ENCODE measurements around the gene ADGRA1.
"Not testable (repeated sequence)": the region's sequence is repeated elsewhere in the genome, so short reads cannot be mapped to it uniquely, and the experiment has no call there.

ADGRA1 gene

DNA sequence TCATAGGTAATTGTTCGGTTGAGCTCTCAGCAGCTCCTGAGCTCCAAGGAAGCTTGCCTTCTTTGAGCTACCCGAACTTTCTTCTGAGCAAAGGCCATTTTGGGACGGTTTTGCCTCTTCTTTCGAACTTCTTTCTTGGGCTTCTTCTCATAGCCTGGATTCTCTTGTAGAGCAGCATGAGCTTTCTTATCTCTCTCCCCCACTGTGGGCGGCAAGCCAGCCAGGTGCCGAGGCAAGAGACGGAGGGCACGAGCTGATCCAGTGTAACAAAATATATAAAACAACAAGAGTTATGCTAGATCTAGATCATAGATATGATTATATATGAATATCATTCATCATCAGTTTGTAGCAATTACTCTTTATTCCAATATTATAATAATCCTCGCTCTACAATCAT lies 55.8 kb downstream of the ADGRA1 start:
- no peak for DNase-seq (ENCODE audit: low spot score)

GRCh38 chr10:133144771-133145170 lies 57.0 kb downstream of the ADGRA1 start:
- no peak for DNase-seq (ENCODE audit: low spot score)

DNA sequence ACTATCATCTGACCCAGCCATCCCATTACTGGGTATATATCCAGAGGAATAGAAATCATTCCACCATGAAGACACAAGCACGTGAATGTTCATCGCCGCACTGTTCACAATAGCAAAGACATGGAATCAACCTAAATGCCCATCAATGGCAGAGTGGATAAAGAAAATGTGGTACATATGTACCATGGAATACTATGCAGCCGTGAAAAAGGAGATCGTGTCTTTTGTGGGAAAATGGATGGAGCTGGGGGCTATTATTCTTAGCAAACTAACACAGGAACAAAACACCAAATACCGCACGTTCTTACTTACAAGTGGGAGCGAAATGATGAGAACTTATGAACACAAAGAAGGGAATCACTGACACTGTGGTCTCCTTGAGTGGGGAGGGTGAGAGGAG lies 62.5 kb downstream of the ADGRA1 start:
- no peak for DNase-seq (ENCODE audit: low spot score)

GRCh38 chr10:133150656-133151055 lies 62.9 kb downstream of the ADGRA1 start:
- no peak for DNase-seq (ENCODE audit: low spot score)

DNA sequence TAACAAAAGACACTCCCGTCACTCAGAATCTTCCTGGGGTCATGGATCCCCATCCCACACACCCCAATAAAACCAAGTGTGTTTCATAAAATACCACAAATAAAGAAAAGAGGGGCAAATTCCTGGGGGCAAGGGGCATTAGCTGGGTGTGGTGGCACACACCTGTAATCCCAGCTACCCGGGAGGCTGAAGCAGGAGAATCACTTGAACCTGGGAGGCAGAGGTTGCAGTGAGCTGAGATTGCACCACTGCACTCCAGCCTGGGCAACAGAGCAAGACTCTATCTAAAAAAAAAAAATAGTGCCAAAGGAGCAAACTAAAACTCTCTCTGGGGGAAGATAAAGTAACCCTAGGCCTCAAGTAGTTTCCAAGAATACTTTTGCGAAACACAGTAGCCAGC lies 63.3 kb downstream of the ADGRA1 start:
- DNase-seq (ENCODE audit: low spot score): not testable (repeated sequence)

DNA sequence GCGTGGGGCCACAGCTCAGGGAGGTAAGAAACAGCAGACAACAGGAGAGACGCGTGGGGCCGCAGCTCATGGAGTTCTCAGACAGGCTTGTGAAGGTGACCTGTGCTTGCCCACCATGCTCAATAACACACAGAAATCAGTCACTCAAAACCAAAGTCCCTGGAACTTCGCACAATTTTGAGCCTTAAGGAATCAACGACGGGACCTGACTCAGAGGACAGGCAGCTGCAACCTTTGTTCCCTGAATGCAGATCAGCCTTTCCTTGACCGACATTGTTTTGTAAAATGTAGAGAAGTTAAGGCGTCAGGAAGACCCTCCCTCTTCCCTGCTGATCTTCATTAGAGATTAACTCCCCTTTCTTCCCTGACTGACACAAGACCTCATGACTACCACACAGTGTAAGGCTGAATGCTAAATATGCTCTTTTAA lies 63.8 kb downstream of the ADGRA1 start:
- no peak for DNase-seq (ENCODE audit: low spot score)

GRCh38 chr10:133154411-133154810 lies 66.7 kb downstream of the ADGRA1 start:
- DNase-seq (ENCODE audit: low spot score): no peak

GRCh38 chr10:133154996-133155778 lies 67.5 kb downstream of the ADGRA1 start:
- no peak for DNase-seq (ENCODE audit: low spot score)

DNA sequence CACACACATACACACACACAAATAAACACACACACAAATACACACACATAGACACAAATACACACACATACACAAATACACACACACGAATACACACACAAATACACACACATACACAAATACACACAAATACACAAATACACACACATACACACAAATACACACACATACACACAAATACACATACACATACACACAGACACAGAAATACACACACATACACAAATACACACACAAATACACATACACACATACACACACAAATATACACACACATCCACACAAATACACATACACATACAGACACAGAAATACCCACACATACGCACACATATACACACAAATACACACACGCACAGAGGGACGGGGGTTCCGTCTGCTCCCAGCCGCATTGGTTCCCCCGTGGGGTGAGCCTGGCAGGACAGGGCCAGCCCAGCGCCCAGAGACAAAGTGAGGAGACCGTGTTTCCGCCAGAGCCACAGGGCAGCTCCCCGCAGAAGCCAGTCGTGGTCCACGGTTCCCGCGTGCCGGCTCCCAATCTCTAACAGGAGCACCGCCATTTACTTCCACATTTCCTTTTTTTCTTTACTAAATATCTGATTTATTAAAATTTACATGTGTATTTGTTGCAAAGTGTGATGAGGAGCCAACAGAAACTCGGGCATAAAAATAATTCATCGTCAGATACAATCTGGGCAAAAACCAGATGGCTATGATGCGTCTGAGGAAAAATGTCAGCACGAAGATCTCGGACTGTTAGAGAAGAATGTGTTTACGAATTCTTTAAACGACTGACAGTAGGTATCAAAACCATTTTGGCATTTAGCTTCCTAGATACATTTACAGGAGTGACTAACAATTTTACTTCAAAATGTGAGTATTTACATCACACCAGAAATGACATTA lies 69.2 kb downstream of the ADGRA1 start:
- no peak for DNase-seq (ENCODE audit: low spot score)

- no peak for DNase-seq (ENCODE audit: low spot score)
Measured at GRCh38 chr10:133157662-133158436, 70.1 kb downstream of the ADGRA1 start.

GRCh38 chr10:133158437-133158755 lies 70.7 kb downstream of the ADGRA1 start:
- no peak for DNase-seq (ENCODE audit: low spot score)

DNA sequence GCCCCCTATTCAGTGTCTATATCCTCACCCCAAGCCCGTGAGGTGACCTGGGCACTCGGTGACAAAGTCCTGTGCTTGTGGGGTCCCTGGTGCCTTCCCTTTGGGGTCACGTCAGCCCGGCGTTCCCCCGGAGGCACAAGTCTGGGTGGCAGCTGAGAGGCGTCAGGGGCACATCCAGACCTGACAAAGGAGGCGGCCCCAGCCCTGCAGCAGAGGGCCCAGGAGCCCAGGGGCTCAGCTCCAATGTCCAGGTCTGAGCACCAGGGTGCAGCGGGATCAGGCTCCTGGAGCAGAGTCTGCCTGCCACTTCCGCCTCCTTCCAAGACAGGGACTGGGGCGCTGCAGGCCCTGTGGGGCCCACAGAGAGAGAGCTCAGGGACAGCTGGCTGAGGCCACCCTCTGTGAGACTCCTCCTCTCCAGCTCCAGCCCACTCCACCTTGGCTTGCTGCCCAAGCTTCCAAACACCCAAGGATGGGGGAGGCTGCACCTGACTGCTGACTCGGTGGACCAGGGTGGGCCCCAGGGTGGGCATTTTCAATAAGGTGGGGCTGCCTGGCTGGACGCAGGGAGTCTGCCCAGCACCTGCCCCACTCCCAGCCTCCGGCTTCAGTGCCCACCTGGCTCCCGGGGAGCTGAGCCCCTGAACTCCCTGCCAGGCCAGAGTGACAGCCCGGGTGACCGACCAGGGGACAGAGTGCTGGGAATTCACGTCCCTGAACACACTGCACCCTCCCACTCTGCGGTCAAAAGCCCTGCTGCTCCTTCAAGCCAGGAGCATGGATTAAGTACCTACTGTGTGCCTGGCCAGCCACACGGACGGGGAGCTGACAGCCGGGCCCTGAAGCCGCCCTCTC lies 71.3 kb downstream of the ADGRA1 start:
- DNase-seq (ENCODE audit: low spot score): no peak

GRCh38 chr10:133159611-133159949 lies 71.9 kb downstream of the ADGRA1 start:
- DNase-seq (ENCODE audit: low spot score): no peak

DNA sequence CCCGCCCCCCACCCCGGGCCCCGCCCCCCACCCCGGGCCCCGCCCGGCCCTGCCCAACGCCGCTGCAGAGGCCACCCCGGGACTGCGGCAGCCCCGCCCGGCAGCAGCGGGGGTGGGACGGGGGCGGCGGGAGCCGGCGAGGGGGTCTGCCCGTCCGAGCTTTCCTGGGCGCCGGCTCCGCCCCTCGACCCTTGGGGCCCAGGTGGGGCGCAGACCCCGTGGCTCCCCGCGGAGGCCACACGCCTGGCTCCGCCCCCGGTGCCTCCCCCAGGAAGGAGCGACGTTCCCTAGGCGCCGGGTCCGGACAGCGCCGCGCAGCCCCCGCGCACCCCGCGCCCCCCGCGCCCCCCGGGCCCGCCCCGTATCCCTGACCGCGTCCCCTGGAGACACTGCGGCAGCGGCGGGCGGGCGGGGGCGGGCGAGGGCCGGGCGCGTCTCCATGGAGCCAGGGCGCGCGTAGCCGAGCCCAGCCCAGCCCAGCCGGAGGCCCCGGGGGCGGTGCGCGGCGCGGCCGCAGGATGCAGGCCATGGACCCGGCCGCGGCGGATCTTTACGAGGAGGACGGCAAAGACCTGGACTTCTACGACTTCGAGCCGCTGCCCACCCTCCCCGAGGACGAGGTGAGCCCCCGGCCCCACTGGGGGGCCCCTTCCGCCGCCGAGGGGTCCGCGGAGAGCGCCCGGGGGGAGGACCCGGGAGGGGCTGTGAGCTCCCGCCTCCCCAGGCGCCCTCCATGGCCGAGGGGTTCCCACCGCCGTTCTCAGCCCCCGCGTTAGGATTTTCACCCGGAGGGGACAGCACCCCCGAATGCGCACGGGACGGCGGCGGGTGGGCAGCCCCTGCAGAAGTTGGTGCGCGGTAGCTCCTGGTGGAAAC lies 72.5 kb downstream of the ADGRA1 start, which contains the start of gene KNDC1:
TSS of gene KNDC1 (plus strand) at position 270 of the 876 bp plus-strand sequence. CDS start at position 519, 249 bp downstream.
- DNase-seq (ENCODE audit: low spot score): no peak

GRCh38 chr10:133160826-133161471 lies 73.2 kb downstream of the ADGRA1 start:
- no peak for DNase-seq (ENCODE audit: low spot score)

GRCh38 chr10:133161486-133162109 lies 73.9 kb downstream of the ADGRA1 start:
- DNase-seq (ENCODE audit: low spot score): no peak

- DNase-seq (ENCODE audit: low spot score): no peak
Measured at GRCh38 chr10:133162178-133162909, 74.6 kb downstream of the ADGRA1 start.

GRCh38 chr10:133162910-133163856 lies 75.5 kb downstream of the ADGRA1 start:
- no peak for DNase-seq (ENCODE audit: low spot score)
